HG02610 (cell line): Measurements from ENCODE around the gene FXYD4.
A peak's percentile ranks its signal among the peaks of the same experiment; 100 is the strongest.

Source experiments
- ATAC-seq: cut with Tn5 transposase; IDR thresholded peaks from one replicate; pipeline ENCODE4 v1.9.1; 2021; ENCODE audit warnings: mild to moderate bottlenecking, moderate library complexity; ENCODE audit not compliant: unreplicated experiment

Gene FXYD4

GRCh38 chr10:43343126-43343525 lies 28.3 kb upstream of the FXYD4 start:
- no peak for ATAC-seq

GRCh38 chr10:43344051-43344450 lies 27.4 kb upstream of the FXYD4 start:
- no peak for ATAC-seq

- no peak for ATAC-seq
Observed at GRCh38 chr10:43347997-43348396, 23.4 kb upstream of the FXYD4 start.

GRCh38 chr10:43348511-43349312 lies 22.7 kb upstream of the FXYD4 start:
- peak; percentile 99 for ATAC-seq

GRCh38 chr10:43350156-43350555 lies 21.3 kb upstream of the FXYD4 start:
- ATAC-seq, result no peak

- ATAC-seq, result no peak
Observed at GRCh38 chr10:43350686-43351085, 20.8 kb upstream of the FXYD4 start.

- ATAC-seq, result no peak
Observed at GRCh38 chr10:43351301-43351700, 20.1 kb upstream of the FXYD4 start.

GRCh38 chr10:43352951-43353350 lies 18.5 kb upstream of the FXYD4 start:
- no peak for ATAC-seq

- no peak for ATAC-seq
Observed at GRCh38 chr10:43353495-43354329, 17.7 kb upstream of the FXYD4 start.

GRCh38 chr10:43354330-43354635 lies 17.2 kb upstream of the FXYD4 start:
- ATAC-seq, result no peak

GRCh38 chr10:43354879-43355380 lies 16.5 kb upstream of the FXYD4 start:
- ATAC-seq, result no peak

- ATAC-seq, result no peak
Observed at GRCh38 chr10:43355749-43356371, 15.6 kb upstream of the FXYD4 start.

GRCh38 chr10:43360086-43360485 lies 11.3 kb upstream of the FXYD4 start:
- ATAC-seq, result no peak

- ATAC-seq, result no peak
Observed at GRCh38 chr10:43361547-43362190, 9.8 kb upstream of the FXYD4 start.

- peak; percentile 98 for ATAC-seq
Observed at GRCh38 chr10:43362191-43362839, 9.1 kb upstream of the FXYD4 start.

- ATAC-seq, result no peak
Observed at GRCh38 chr10:43365001-43365400, 6.4 kb upstream of the FXYD4 start.

GRCh38 chr10:43369921-43370320 lies 1.5 kb upstream of the FXYD4 start:
- ATAC-seq, result no peak

GRCh38 chr10:43370671-43371215 lies 693 bp upstream of the FXYD4 start:
- no peak for ATAC-seq

- ATAC-seq, result no peak
Observed at GRCh38 chr10:43372765-43373361, 1.4 kb downstream of the FXYD4 start.

GRCh38 chr10:43373461-43373860 lies 2.0 kb downstream of the FXYD4 start:
- no peak for ATAC-seq
